Stimulated activated CD8-positive, alpha-beta memory T cell treated with anti-CD3 and anti-CD28 coated beads, Interleukin-7, amount 100 ng/mL, for 1 hour (primary cell): ENCODE results near the gene OPN3.

Source experiments
- DNase-seq, 2 donors: peaks; one replicate each; pipeline ENCODE4 v3.0.0-alpha.2; 2020; ENCODE audit warnings: low read depth in 2 of 2

Gene OPN3

GRCh38 chr1:241589521-241589920 is 50.6 kb downstream of the OPN3 start:
- DNase-seq = no peak

GRCh38 chr1:241586905-241587512 is 53.2 kb downstream of the OPN3 start:
- no peak for DNase-seq

GRCh38 chr1:241582921-241583321 is 57.2 kb downstream of the OPN3 start:
- no peak for DNase-seq

- DNase-seq = no peak
These were observed 60.7 kb downstream of the OPN3 start for GRCh38 chr1:241579434-241579833.

- no peak for DNase-seq
These were observed 66.0 kb downstream of the OPN3 start for GRCh38 chr1:241574154-241574553.

- no peak for DNase-seq
These were observed 70.3 kb downstream of the OPN3 start for GRCh38 chr1:241569848-241570247.

- DNase-seq = no peak
These were observed 79.4 kb downstream of the OPN3 start for GRCh38 chr1:241560849-241561187.

GRCh38 chr1:241560146-241560848 is 79.9 kb downstream of the OPN3 start:
- DNase-seq = no peak

GRCh38 chr1:241557551-241558193 is 82.5 kb downstream of the OPN3 start:
- DNase-seq = no peak

- DNase-seq = no peak
These were observed 83.1 kb downstream of the OPN3 start for GRCh38 chr1:241557031-241557430.

- no peak for DNase-seq
These were observed 84.6 kb downstream of the OPN3 start for GRCh38 chr1:241555526-241555925.

- DNase-seq = no peak
These were observed 86.1 kb downstream of the OPN3 start for GRCh38 chr1:241553886-241554592.

- no peak for DNase-seq
These were observed 88.2 kb downstream of the OPN3 start for GRCh38 chr1:241551759-241552638.

- no peak for DNase-seq
These were observed 89.9 kb downstream of the OPN3 start for GRCh38 chr1:241550318-241550717.

GRCh38 chr1:241548008-241548407 is 92.2 kb downstream of the OPN3 start:
- DNase-seq = no peak
